ENCODE measurements around the gene MRPL20. TPM values are rescaled to one million over a fixed set of nuclear protein-coding genes. Genes with fewer than 3 reads are reported as not detected.

Gene MRPL20
- total and polyA plus RNA-seq, 12 donors = 98.9 to 276 (median 158) TPM

GRCh38 chr1:1399187-1399871 is 7.8 kb downstream of the MRPL20 start, which contains the start of gene CCNL2:
Gene CCNL2 (minus strand): TSS chr1:1399335. CDS start chr1:1399306, 29 bp downstream.
- H3K9me3 ChIP-seq (replicated peaks in 1 of 3) = no peaks in the 10 kb centered on the region

GRCh38 chr1:1398677-1399186 is 8.4 kb downstream of the MRPL20 start:
- intact Hi-C loops (cut with DNase I) = no loop called here
- no peak for DNase-seq
- Histone ChIP-seq H3K27ac (peak overlapping the region in 4 of 5 donors; percentile 69 to 86 (median 78)), H3K27me3 (no peaks in the 10 kb centered on the region), H3K4me3 (peak overlapping the region; percentile 32 to 88 (median 50)), H3K36me3 (replicated peaks in 1 of 2) (peaks cover 0 to 75% of the 10 kb centered on the region in 2 donors), H3K4me1 (replicated peaks in 1 of 2) (peaks cover 19 to 26% of the 10 kb centered on the region in 2 donors), H3K9me3 (replicated peaks in 1 of 3) (no peaks in the 10 kb centered on the region)
- TF ChIP-seq CTCF (IDR thresholded peaks at IDR 0.05) (no peak), POLR2A (IDR thresholded peaks at IDR 0.05) (no peak)
- 0 to 2% (median 1%) methylated on average over 1 to 54 of the region's 54 CpGs for WGBS, 4 donors

More at GRCh38 chr1:1399187-1399871, 7.8 kb downstream of the MRPL20 start, which contains the start of gene CCNL2:
- peak within 1 kb of the TSS; percentile 60 to 96 (median 81) for H3K4me3 ChIP-seq
- DNase-seq = peak; percentile 99
- no peaks in the 10 kb centered on the region for H3K27me3 ChIP-seq
- H3K27ac ChIP-seq = peak within 1 kb of the TSS; percentile 48 to 86 (median 81)
- intact Hi-C loops (cut with DNase I) = no loop called here
- peaks cover 19 to 26% of the 10 kb centered on the region in 2 donors for H3K4me1 ChIP-seq (replicated peaks in 1 of 2)
- TF ChIP-seq POLR2A (IDR thresholded peaks at IDR 0.05) (peak in 1 of 2 donors; percentile 70), CTCF (IDR thresholded peaks at IDR 0.05) (peak; percentile 47 to 86 (median 70))
- peaks cover 0 to 75% of the 10 kb centered on the region in 2 donors for H3K36me3 ChIP-seq (replicated peaks in 1 of 2)
- 0 to 1% (median 0%) methylated on average over 14 to 86 of the region's 86 CpGs for WGBS, 4 donors

GRCh38 chr1:1397839-1398523 is 9.1 kb downstream of the MRPL20 start:
- 46 to 56% (median 47%) methylated on average over 19 of the region's 19 CpGs for WGBS, 4 donors
- H3K4me1 ChIP-seq (replicated peaks in 1 of 2) = peaks cover 19 to 26% of the 10 kb centered on the region in 2 donors
- H3K27ac ChIP-seq = peak overlapping the region in 1 of 5 donors; percentile 74
- H3K9me3 ChIP-seq (replicated peaks in 1 of 3) = no peaks in the 10 kb centered on the region
- no peak for TF ChIP-seq POLR2A (IDR thresholded peaks at IDR 0.05)
- no peak for TF ChIP-seq CTCF (IDR thresholded peaks at IDR 0.05)
- no peaks in the 10 kb centered on the region for H3K27me3 ChIP-seq
- peak overlapping the region in 1 of 4 donors; percentile 60 for H3K4me3 ChIP-seq
- DNase-seq = peak in 1 of 7 donors; percentile 62
- intact Hi-C loops (cut with DNase I) = no loop called here
- H3K36me3 ChIP-seq (replicated peaks in 1 of 2) = peaks cover 0 to 75% of the 10 kb centered on the region in 2 donors

- Histone ChIP-seq H3K9me3 (replicated peaks in 1 of 3) (no peaks in the 10 kb centered on the region), H3K36me3 (replicated peaks in 1 of 2) (peaks cover 0 to 79% of the 10 kb centered on the region in 2 donors), H3K4me3 (no peak overlapping the region), H3K27ac (no peak overlapping the region), H3K27me3 (no peaks in the 10 kb centered on the region), H3K4me1 (replicated peaks in 1 of 2) (peaks cover 10 to 16% of the 10 kb centered on the region in 2 donors)
- DNase-seq = no peak
- WGBS, 4 donors = 89 to 92% (median 90%) methylated on average over 11 of the region's 11 CpGs
- no peak for TF ChIP-seq POLR2A (IDR thresholded peaks at IDR 0.05)
- no peak for TF ChIP-seq CTCF (IDR thresholded peaks at IDR 0.05)
- intact Hi-C loops (cut with DNase I) = no loop called here
These were observed 11.9 kb downstream of the MRPL20 start for GRCh38 chr1:1395166-1395565.
